HG02943 (cell line): ENCODE results near the gene CCDC30.

Experiments
- ATAC-seq: cut with Tn5 transposase; IDR thresholded peaks from one replicate; pipeline ENCODE4 v1.9.1; 2021; ENCODE audit warnings: mild to moderate bottlenecking, low read depth, moderate library complexity; ENCODE audit not compliant: unreplicated experiment

CCDC30 gene

GRCh38 chr1:42684139-42684538 lies 221.1 kb downstream of the CCDC30 start:
- no peak for ATAC-seq

GRCh38 chr1:42686418-42686817 lies 223.3 kb downstream of the CCDC30 start:
- ATAC-seq, result no peak

- ATAC-seq, result no peak
Measured at GRCh38 chr1:42689912-42690311, 226.8 kb downstream of the CCDC30 start.

GRCh38 chr1:42690477-42691156 lies 227.5 kb downstream of the CCDC30 start:
- ATAC-seq, result no peak

GRCh38 chr1:42691157-42691498 lies 228.0 kb downstream of the CCDC30 start:
- no peak for ATAC-seq

GRCh38 chr1:42692461-42692860 lies 229.4 kb downstream of the CCDC30 start:
- no peak for ATAC-seq

GRCh38 chr1:42692911-42693310 lies 229.8 kb downstream of the CCDC30 start:
- no peak for ATAC-seq

GRCh38 chr1:42698081-42698813 lies 235.2 kb downstream of the CCDC30 start:
- ATAC-seq, result no peak

GRCh38 chr1:42700006-42700405 lies 236.9 kb downstream of the CCDC30 start:
- ATAC-seq, result no peak

GRCh38 chr1:42703888-42704464 lies 240.9 kb downstream of the CCDC30 start:
- ATAC-seq, result no peak
